K562 (cell line): ENCODE data around the gene ILF3. TPM values are rescaled to one million over a fixed set of nuclear protein-coding genes. Genes with fewer than 3 reads are reported as not detected.
A peak's percentile ranks its signal among the peaks of the same experiment; 100 is the strongest.

ENCODE experiments used
- ATAC-seq: fragments of 200-7000 bp; cut with Tn5 transposase; 3 replicates; pipeline ENCODE4 v1.9.1; 2020; ENCODE audit warnings: moderate library complexity
- Bru-seq: library from RNA; stranded (reverse); fragments of 400-500 nt; gene quantifications from one replicate; lab custom pipeline; 2021; lab: Mats Ljungman, UMichigan
- BruChase-seq, 2 experiments: library from RNA; stranded (reverse); fragments of 400-500 nt; gene quantifications; one replicate each; lab custom pipeline; 2021; lab: Mats Ljungman, UMichigan
- BruUV-seq: library from RNA; stranded (reverse); fragments of 400-500 nt; replicated peaks from 2 replicates; lab custom pipeline; 2021; lab: Mats Ljungman, UMichigan
- CTCF ChIA-PET: fragments of 300-600 bp; formaldehyde crosslinking; extraction: SDS; loops from one replicate; lab custom pipeline; 2021; ENCODE audit warnings: low intra/inter-chr PET ratio; lab: Yijun Ruan, JAX
- POLR2A ChIA-PET: fragments of 300-600, 350-650 bp; sonication (Branson Sonifier 250); formaldehyde crosslinking; extraction: SDS; loops from one replicate; lab custom pipeline; 2021; ENCODE audit warnings: antibody characterized with exemption, inconsistent platforms; lab: Yijun Ruan, JAX
- DNase-seq, 4 experiments: peaks; one replicate each; pipeline versions ENCODE4 v3.0.0 to v3.0.0-alpha.2; 2011 to 2018; ENCODE audit warnings: low spot score in 3 of 4, mixed read lengths in 3 of 4; ENCODE audit errors: extremely low read depth in 1 of 4
- FAIRE-seq: peaks from 2 replicates; lab custom pipeline; 2011; peaks lifted over from hg19 to GRCh38; lab: Jason Lieb, UNC
- H2AFZ ChIP-seq: 2 replicates; pipeline ENCODE4 v1.6.0; 2011; ENCODE audit warnings: low read depth, low read length, control low read depth, inconsistent platforms
- H3K27ac ChIP-seq: fragments of 200-600 bp; 3 replicates; pipeline ENCODE4 v1.8.0; 2011; ENCODE audit warnings: low read depth, mild to moderate bottlenecking, control low read depth, inconsistent platforms, low read length, moderate library complexity, mixed read lengths; ENCODE audit errors: extremely low read depth
- H3K27me3 ChIP-seq, 2 experiments: fragments of 300-600 bp in 1 of 2; 2 replicates in 1 of 2; 3 replicates in 1 of 2; pipeline versions ENCODE4 v1.6.0 to v1.8.0; 2011; ENCODE audit warnings: inconsistent platforms in 2 of 2, low read length in 2 of 2, mild to moderate bottlenecking in 1 of 2, mixed read lengths in 1 of 2, moderate library complexity in 1 of 2; ENCODE audit not compliant: control insufficient read depth in 2 of 2, insufficient read depth in 2 of 2
- H3K36me3 ChIP-seq: fragments of 300-600 bp; 3 replicates; pipeline ENCODE4 v1.8.0; 2011; ENCODE audit warnings: mild to moderate bottlenecking, low read length, inconsistent platforms; ENCODE audit not compliant: control insufficient read depth, insufficient read depth
- H3K4me1 ChIP-seq, 2 experiments: fragments of 200-600 bp in 1 of 2; replicated peaks in 1 of 2; 2 replicates in 1 of 2; 3 replicates in 1 of 2; pipeline versions ENCODE4 v1.5.1 to v1.8.0; 2011; ENCODE audit warnings: inconsistent platforms in 2 of 2, low read length in 2 of 2, mild to moderate bottlenecking in 1 of 2, mixed read lengths in 1 of 2, moderate library complexity in 1 of 2; ENCODE audit not compliant: control insufficient read depth in 2 of 2, insufficient read depth in 2 of 2
- H3K4me2 ChIP-seq: 2 replicates; pipeline ENCODE4 v1.6.1; 2011; ENCODE audit warnings: low read length, control low read depth, inconsistent platforms, mixed read lengths; ENCODE audit not compliant: insufficient read depth
- H3K4me3 ChIP-seq: fragments of 200-600 bp; sonication (generic), shearing (Covaris generic); 2 replicates; pipeline ENCODE4 v1.5.1; 2016; ENCODE audit warnings: control low read depth, inconsistent platforms
- H3K79me2 ChIP-seq: fragments of 200-600 bp; 3 replicates; pipeline ENCODE4 v1.8.0; 2011; ENCODE audit warnings: low read length, inconsistent platforms; ENCODE audit not compliant: control insufficient read depth, insufficient read depth
- H3K9ac ChIP-seq, 2 experiments: 2 replicates each; pipeline versions ENCODE4 v1.6.0 to v1.6.1; 2011; ENCODE audit warnings: low read depth in 2 of 2, low read length in 2 of 2, control low read depth in 1 of 2, inconsistent platforms in 1 of 2, mild to moderate bottlenecking in 1 of 2, mixed read lengths in 1 of 2; ENCODE audit not compliant: insufficient read depth in 1 of 2
- H3K9me1 ChIP-seq: one replicate; pipeline ENCODE4 v1.6.0; 2011; ENCODE audit warnings: inconsistent platforms, mild to moderate bottlenecking, low read length, moderate library complexity; ENCODE audit not compliant: control insufficient read depth, insufficient read depth
- H3K9me3 ChIP-seq: replicated peaks from 2 replicates; pipeline ENCODE4 v1.5.1; 2011; ENCODE audit warnings: low read depth, low read length, inconsistent platforms; ENCODE audit not compliant: control insufficient read depth, insufficient read depth
- H4K20me1 ChIP-seq: replicated peaks from 2 replicates; pipeline ENCODE4 v1.6.1; 2011; ENCODE audit warnings: low read length, inconsistent platforms, mixed read lengths; ENCODE audit not compliant: control insufficient read depth, insufficient read depth
- ATF4 ChIP-seq: fragments of 450-650 bp; formaldehyde crosslinking; IDR thresholded peaks from 2 replicates; pipeline ENCODE4 v1.4.0; 2022; ENCODE audit warnings: mild to moderate bottlenecking, moderate library complexity
- ELF4 ChIP-seq: fragments of 450-650 bp; formaldehyde crosslinking; IDR thresholded peaks from 2 replicates; pipeline ENCODE4 v1.4.0; 2022; ENCODE audit warnings: missing genetic modification characterization
- GATAD2B ChIP-seq: fragments of 450-650 bp; IDR thresholded peaks from 2 replicates; pipeline ENCODE4 v1.6.1; 2017; ENCODE audit warnings: mild to moderate bottlenecking, borderline replicate concordance
- MXI1 ChIP-seq: IDR thresholded peaks from 2 replicates; pipeline ENCODE4 v1.6.1; 2011; ENCODE audit warnings: low read depth, mild to moderate bottlenecking, improper control_type of control experiment, low read length
- SREBF2 ChIP-seq: sonication (generic); formaldehyde crosslinking; IDR thresholded peaks from 2 replicates; pipeline ENCODE4 v1.4.0; 2020; ENCODE audit warnings: mild to moderate bottlenecking, missing genetic modification reagents
- ZNF436 ChIP-seq: fragments of 250-450, 450-650 bp; sonication (Bioruptor Pico); formaldehyde crosslinking; IDR thresholded peaks from 2 replicates; pipeline ENCODE4 v1.7.0; 2020; ENCODE audit warnings: mild to moderate bottlenecking
- WGBS: fragments of 100-300 bp; shearing (Covaris generic); methylation state at CpG from one replicate; pipeline ENCODE4 v1.1.6; 2016; ENCODE audit warnings: low coverage, mixed read lengths; ENCODE audit not compliant: insufficient coverage; ENCODE audit errors: missing lambda C conversion rate; 5-methylcytosine and 5-hydroxymethylcytosine counted together
- in situ Hi-C: fragments of 300-500 bp; cut with MboI; formaldehyde crosslinking; loops from 4 replicates; pipeline ENCODE4 v1.15.0; 2018; ENCODE audit warnings: inconsistent platforms, mixed read lengths
- intact Hi-C: fragments of 100-400 bp; cut with micrococcal nuclease; formaldehyde crosslinking; loops from 2 replicates; pipeline ENCODE4 v1.14.2; 2022
- long read RNA-seq, 3 experiments: library from polyadenylated mRNA in 2 of 3; library from RNA in 1 of 3; unstranded in 2 of 3; stranded (forward) in 1 of 3; transcript quantifications; one replicate each; pipeline ENCODE4 v2.0.0, GENCODE V29; 2019 to 2022
- polyA minus RNA-seq, 3 experiments: library from RNA; depleted of rRNA, polyadenylated mRNA; stranded (reverse); fragments of >200 nt; gene quantifications; 2 replicates each; pipeline ENCODE4 v1.2.3, GENCODE V29; 2011
- polyA plus RNA-seq, 8 experiments: library from polyadenylated mRNA; depleted of rRNA in 4 of 8; stranded (reverse) in 5 of 8; unstranded in 3 of 8; fragments of >200 nt; fragmentation: Nextera tagmentation in 2 of 8; fragmentation: Illumina TruSeq in 1 of 8; extraction: Ambion mirVana in 2 of 8; extraction: Trizol in 1 of 8; gene quantifications; 2 replicates each; pipeline versions ENCODE4 v1.2.1 to v1.2.3, GENCODE V29; 2011 to 2014; ENCODE audit warnings: inconsistent platforms in 1 of 8, missing spikeins in 1 of 8
- total RNA-seq, 7 experiments: library from RNA; depleted of rRNA in 6 of 7; stranded (reverse); fragments of >200 nt in 6 of 7; fragmentation: Illumina TruSeq in 2 of 7; extraction: Trizol in 2 of 7; gene quantifications; 2 replicates each; pipeline versions ENCODE4 v1.2.1 to v1.2.3, GENCODE V29; 2011 to 2021; ENCODE audit warnings: low replicate concordance in 1 of 7

Gene ILF3
- 430 and 677 TPM in 2 replicates for total RNA-seq (2011; cell fraction: chromatin; rRNA removed; ENCODE audit: low replicate concordance)
- 329 and 377 TPM in 2 replicates for total RNA-seq (2011; cell fraction: nucleolus; rRNA removed)
- total RNA-seq (2011; cell fraction: nucleoplasm; rRNA removed), result 305 and 307 TPM in 2 replicates
- total RNA-seq (2014; rRNA removed) (141 and 169 TPM in 2 replicates), total RNA-seq (2014; rRNA removed; fragmentation: Illumina TruSeq; extraction: Trizol) (122 and 125 TPM in 2 replicates), total RNA-seq (2015; rRNA removed; fragmentation: Illumina TruSeq; extraction: Trizol) (179 and 183 TPM in 2 replicates), total RNA-seq (2021) (408 and 453 TPM in 2 replicates), polyA plus RNA-seq (2011; rRNA removed) (175 and 376 TPM in 2 replicates), polyA plus RNA-seq (2014; fragmentation: Illumina TruSeq; extraction: Trizol) (342 and 395 TPM in 2 replicates), polyA plus RNA-seq (2014; fragmentation: Nextera tagmentation; extraction: Ambion mirVana) (10 to 100 TPM; 26.0 to 27.5 TPM), polyA plus RNA-seq (2014; rRNA removed) (231 and 240 TPM in 2 replicates), polyA minus RNA-seq (2011; rRNA and poly(A)+ RNA removed) (144 and 225 TPM in 2 replicates), Bru-seq, nascent RNA (percentile 92 among the genes with signal in this experiment), BruChase-seq, experiment 1, labeled RNA remaining after a 2-hour chase (percentile 96 among the genes with signal in this experiment), BruChase-seq, experiment 2, labeled RNA remaining after a 6-hour chase (percentile 97 among the genes with signal in this experiment)
- 127 and 144 TPM in 2 replicates for polyA plus RNA-seq (2011; cell fraction: cytosol; rRNA removed)
- polyA plus RNA-seq (2011; cell fraction: nucleus; rRNA removed), result 442 and 520 TPM in 2 replicates
- 205 and 346 TPM in 2 replicates for polyA plus RNA-seq (2012)
- polyA minus RNA-seq (2011; cell fraction: cytosol; rRNA and poly(A)+ RNA removed), result 105 and 160 TPM in 2 replicates
- 106 and 132 TPM in 2 replicates for polyA minus RNA-seq (2011; cell fraction: nucleus; rRNA and poly(A)+ RNA removed)
- long read RNA-seq, experiment 1, full-length matches to known transcripts, result 161 of 1,207 reads
- long read RNA-seq, experiment 1, partial matches to known transcripts, result 577 of 1,207 reads
- long read RNA-seq, experiment 1, other reads (novel, unspliced or antisense), result 469 of 1,207 reads
- long read RNA-seq, experiment 2, full-length matches to known transcripts, result 41 of 303 reads
- long read RNA-seq, experiment 2, partial matches to known transcripts, result 148 of 303 reads
- long read RNA-seq, experiment 2, other reads (novel, unspliced or antisense), result 114 of 303 reads
- long read RNA-seq, experiment 3, partial matches to known transcripts, result 103 of 124 reads
- long read RNA-seq, experiment 3, other reads (novel, unspliced or antisense), result 13 of 124 reads

GRCh38 chr19:10653732-10654609 lies at the start of gene ILF3:
Gene ILF3, plus strand, starts transcription at chr19:10654346. Its CDS starts 16,260 bp downstream, at chr19:10670606.
- in situ Hi-C loops (no loop called here), intact Hi-C loops (loop anchor here (2.0 to 5.0 kb wide), 2 partner anchors 41 to 87 kb away; partner anchors contain the start of genes CDKN2D and KRI1)
- peak within 1 kb of the TSS; percentile 99 for H3K9ac ChIP-seq
- ATAC-seq (peak; percentile 86), DNase-seq (peak; percentile 90 to 100 (median 94)), FAIRE-seq (peak; percentile 98)
- H3K4me3 ChIP-seq, result peak within 1 kb of the TSS; percentile 90
- H2AFZ ChIP-seq, result peak within 1 kb of the TSS; percentile 92
- H3K4me2 ChIP-seq, result peak within 1 kb of the TSS; percentile 94
- peak within 1 kb of the TSS; percentile 99 for H3K27ac ChIP-seq
- POLR2A ChIA-PET, result interaction anchor here (0.7 to 1.3 kb wide), 3 partner anchors 12 to 73 kb away, joined by 3 to 11 read pairs (median 3); no protein-coding TSS in a partner anchor
- BruUV-seq, result no TSS peak
- H3K36me3 ChIP-seq, result peaks cover 44% of the 10 kb centered on the region
- peaks cover 3% of the 10 kb centered on the region for H3K9me1 ChIP-seq
- WGBS, result under 1% methylated on average over 45 of the region's 91 CpGs
- no peaks in the 10 kb centered on the region for H3K27me3 ChIP-seq
- peaks cover 34 to 35% of the 10 kb centered on the region in 2 experiments; a peak in 4 of 5 replicates for H3K4me1 ChIP-seq
- CTCF ChIA-PET, result no interaction called here
- H4K20me1 ChIP-seq, result peaks cover 37% of the 10 kb centered on the region
- peaks cover 66% of the 10 kb centered on the region for H3K79me2 ChIP-seq
- no peaks in the 10 kb centered on the region for H3K9me3 ChIP-seq
- TF ChIP-seq SREBF2, result no peak
- no peak for TF ChIP-seq GATAD2B
- TF ChIP-seq ZNF436, result no peak
- peak; percentile 59; the same call in 1 of the 2 replicates for TF ChIP-seq ATF4 (CRISPR knock-in tag)
- TF ChIP-seq ELF4, result peak; percentile 74; the same call in 1 of the 2 replicates
- TF ChIP-seq MXI1, result peak; percentile 65; the same call in 1 of the 2 replicates
